ENCODE results near the gene WDFY1. TPM values are rescaled to one million over a fixed set of nuclear protein-coding genes. Genes with fewer than 3 reads are reported as not detected.

Gene WDFY1
- total RNA-seq, 1 experiment from 2014 or later = 66.0 TPM

DNA sequence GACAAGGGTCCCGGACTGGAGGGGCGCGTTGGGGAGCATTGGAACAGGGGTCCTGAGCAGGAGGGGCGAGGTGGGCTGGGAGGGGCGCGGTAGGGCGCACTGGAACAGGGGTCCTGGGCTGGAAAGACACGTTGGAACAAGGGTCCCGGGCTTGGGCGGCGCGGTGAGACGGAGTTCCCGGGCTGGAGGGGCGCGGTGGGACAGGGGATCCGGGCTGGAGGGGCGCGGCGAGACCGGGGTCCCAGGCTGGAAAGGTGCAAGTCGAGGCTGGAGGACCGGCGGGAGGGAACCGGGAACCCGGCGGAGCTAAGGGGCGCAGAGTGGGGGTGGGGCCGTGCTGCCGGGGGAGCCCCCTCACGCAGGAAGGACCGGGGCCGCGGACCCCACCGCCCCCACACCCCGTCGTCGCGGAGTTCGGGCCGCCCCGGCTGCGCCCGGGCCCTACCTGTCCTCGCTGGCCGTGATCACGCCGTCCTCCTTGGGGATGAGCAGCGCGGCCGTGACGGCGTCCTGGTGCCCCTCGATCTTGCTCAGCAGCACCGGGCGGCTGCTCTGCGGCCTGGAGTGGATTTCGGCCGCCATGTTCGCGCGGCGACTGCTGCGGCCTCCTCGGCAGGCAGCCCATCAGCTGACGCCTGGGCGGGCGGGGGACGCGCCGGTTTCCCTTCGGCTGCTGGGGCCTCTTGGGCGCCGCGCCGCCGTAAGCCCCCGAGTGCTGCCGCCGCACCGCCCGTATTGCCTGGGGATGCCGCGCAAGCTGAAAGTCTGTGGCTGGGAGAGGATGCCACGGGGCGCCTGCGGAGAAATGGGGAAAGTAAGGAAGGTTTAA is at the start of gene WDFY1 (continued):
- TF ChIP-seq FOXK1 (CRISPR knock-in tag; IDR thresholded peaks at IDR 0.05) (peak; percentile 90), CREM (CRISPR knock-in tag; IDR thresholded peaks at IDR 0.05) (peak; percentile 62; the same call in 1 of the 2 replicates), GTF2I (CRISPR knock-in tag; conservative IDR thresholded peaks at IDR 0.05) (no peak), NFYB (CRISPR knock-in tag; conservative IDR thresholded peaks at IDR 0.05; ENCODE audit: low read depth) (no peak), SMAD4 (CRISPR knock-in tag; IDR thresholded peaks at IDR 0.05) (no peak), ZNF423 (CRISPR knock-in tag; IDR thresholded peaks at IDR 0.05) (no peak), ELF4 (CRISPR knock-in tag; IDR thresholded peaks at IDR 0.05; ENCODE audit: low read depth) (no peak), ZNF317 (CRISPR knock-in tag; IDR thresholded peaks at IDR 0.05; ENCODE audit: borderline replicate concordance, low read depth) (no peak), SMAD3 (CRISPR knock-in tag; IDR thresholded peaks at IDR 0.05; ENCODE audit: borderline replicate concordance) (peak; percentile 78; the same call in 1 of the 2 replicates), PRRX2 (CRISPR knock-in tag; IDR thresholded peaks at IDR 0.05) (0 out of 2 replicates have a peak, but pooled peaks have one; percentile 29), ZNF121 (CRISPR knock-in tag; IDR thresholded peaks at IDR 0.05) (0 out of 2 replicates have a peak, but pooled peaks have one; percentile 17), SOX15 (CRISPR knock-in tag; IDR thresholded peaks at IDR 0.05) (no peak), NR2C2 (CRISPR knock-in tag; IDR thresholded peaks at IDR 0.05) (no peak), GRHL2 (CRISPR knock-in tag; IDR thresholded peaks at IDR 0.05; ENCODE audit: insufficient replicate concordance, severe bottlenecking) (no peak), RORB (CRISPR knock-in tag; IDR thresholded peaks at IDR 0.05) (no peak), CBFB (CRISPR knock-in tag; IDR thresholded peaks at IDR 0.05; ENCODE audit: low read depth) (peak; percentile 96), TP53 (CRISPR knock-in tag; IDR thresholded peaks at IDR 0.05) (peak; percentile 83), IRF2 (CRISPR knock-in tag; IDR thresholded peaks at IDR 0.05; ENCODE audit: borderline replicate concordance, low read depth) (0 out of 2 replicates have a peak, but pooled peaks have one; percentile 16), KAT7 (CRISPR knock-in tag; IDR thresholded peaks at IDR 0.05; ENCODE audit: borderline replicate concordance) (peak; percentile 98; the same call in 1 of the 2 replicates), GABPB1 (CRISPR knock-in tag; IDR thresholded peaks at IDR 0.05) (peak; percentile 87), ZNF219 (CRISPR knock-in tag; IDR thresholded peaks at IDR 0.05; ENCODE audit: borderline replicate concordance) (peak; percentile 53), SP1 (CRISPR knock-in tag; conservative IDR thresholded peaks at IDR 0.05) (peak; percentile 90)
- TF ChIP-seq, protein P1, sequence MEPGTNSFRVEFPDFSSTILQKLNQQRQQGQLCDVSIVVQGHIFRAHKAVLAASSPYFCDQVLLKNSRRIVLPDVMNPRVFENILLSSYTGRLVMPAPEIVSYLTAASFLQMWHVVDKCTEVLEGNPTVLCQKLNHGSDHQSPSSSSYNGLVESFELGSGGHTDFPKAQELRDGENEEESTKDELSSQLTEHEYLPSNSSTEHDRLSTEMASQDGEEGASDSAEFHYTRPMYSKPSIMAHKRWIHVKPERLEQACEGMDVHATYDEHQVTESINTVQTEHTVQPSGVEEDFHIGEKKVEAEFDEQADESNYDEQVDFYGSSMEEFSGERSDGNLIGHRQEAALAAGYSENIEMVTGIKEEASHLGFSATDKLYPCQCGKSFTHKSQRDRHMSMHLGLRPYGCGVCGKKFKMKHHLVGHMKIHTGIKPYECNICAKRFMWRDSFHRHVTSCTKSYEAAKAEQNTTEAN (CRISPR knock-in tag; IDR thresholded peaks at IDR 0.05) = peak; percentile 81
- TF ChIP-seq, protein P2, sequence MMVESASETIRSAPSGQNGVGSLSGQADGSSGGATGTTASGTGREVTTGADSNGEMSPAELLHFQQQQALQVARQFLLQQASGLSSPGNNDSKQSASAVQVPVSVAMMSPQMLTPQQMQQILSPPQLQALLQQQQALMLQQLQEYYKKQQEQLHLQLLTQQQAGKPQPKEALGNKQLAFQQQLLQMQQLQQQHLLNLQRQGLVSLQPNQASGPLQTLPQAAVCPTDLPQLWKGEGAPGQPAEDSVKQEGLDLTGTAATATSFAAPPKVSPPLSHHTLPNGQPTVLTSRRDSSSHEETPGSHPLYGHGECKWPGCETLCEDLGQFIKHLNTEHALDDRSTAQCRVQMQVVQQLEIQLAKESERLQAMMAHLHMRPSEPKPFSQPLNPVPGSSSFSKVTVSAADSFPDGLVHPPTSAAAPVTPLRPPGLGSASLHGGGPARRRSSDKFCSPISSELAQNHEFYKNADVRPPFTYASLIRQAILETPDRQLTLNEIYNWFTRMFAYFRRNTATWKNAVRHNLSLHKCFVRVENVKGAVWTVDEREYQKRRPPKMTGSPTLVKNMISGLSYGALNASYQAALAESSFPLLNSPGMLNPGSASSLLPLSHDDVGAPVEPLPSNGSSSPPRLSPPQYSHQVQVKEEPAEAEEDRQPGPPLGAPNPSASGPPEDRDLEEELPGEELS (CRISPR knock-in tag; IDR thresholded peaks at IDR 0.05) = peak; percentile 93
- TF ChIP-seq, protein P3, sequence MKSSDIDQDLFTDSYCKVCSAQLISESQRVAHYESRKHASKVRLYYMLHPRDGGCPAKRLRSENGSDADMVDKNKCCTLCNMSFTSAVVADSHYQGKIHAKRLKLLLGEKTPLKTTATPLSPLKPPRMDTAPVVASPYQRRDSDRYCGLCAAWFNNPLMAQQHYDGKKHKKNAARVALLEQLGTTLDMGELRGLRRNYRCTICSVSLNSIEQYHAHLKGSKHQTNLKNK (CRISPR knock-in tag; IDR thresholded peaks at IDR 0.05) = no peak
- TF ChIP-seq, protein P4, sequence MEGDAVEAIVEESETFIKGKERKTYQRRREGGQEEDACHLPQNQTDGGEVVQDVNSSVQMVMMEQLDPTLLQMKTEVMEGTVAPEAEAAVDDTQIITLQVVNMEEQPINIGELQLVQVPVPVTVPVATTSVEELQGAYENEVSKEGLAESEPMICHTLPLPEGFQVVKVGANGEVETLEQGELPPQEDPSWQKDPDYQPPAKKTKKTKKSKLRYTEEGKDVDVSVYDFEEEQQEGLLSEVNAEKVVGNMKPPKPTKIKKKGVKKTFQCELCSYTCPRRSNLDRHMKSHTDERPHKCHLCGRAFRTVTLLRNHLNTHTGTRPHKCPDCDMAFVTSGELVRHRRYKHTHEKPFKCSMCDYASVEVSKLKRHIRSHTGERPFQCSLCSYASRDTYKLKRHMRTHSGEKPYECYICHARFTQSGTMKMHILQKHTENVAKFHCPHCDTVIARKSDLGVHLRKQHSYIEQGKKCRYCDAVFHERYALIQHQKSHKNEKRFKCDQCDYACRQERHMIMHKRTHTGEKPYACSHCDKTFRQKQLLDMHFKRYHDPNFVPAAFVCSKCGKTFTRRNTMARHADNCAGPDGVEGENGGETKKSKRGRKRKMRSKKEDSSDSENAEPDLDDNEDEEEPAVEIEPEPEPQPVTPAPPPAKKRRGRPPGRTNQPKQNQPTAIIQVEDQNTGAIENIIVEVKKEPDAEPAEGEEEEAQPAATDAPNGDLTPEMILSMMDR (IDR thresholded peaks at IDR 0.05) = no peak
- TF ChIP-seq, protein P5, sequence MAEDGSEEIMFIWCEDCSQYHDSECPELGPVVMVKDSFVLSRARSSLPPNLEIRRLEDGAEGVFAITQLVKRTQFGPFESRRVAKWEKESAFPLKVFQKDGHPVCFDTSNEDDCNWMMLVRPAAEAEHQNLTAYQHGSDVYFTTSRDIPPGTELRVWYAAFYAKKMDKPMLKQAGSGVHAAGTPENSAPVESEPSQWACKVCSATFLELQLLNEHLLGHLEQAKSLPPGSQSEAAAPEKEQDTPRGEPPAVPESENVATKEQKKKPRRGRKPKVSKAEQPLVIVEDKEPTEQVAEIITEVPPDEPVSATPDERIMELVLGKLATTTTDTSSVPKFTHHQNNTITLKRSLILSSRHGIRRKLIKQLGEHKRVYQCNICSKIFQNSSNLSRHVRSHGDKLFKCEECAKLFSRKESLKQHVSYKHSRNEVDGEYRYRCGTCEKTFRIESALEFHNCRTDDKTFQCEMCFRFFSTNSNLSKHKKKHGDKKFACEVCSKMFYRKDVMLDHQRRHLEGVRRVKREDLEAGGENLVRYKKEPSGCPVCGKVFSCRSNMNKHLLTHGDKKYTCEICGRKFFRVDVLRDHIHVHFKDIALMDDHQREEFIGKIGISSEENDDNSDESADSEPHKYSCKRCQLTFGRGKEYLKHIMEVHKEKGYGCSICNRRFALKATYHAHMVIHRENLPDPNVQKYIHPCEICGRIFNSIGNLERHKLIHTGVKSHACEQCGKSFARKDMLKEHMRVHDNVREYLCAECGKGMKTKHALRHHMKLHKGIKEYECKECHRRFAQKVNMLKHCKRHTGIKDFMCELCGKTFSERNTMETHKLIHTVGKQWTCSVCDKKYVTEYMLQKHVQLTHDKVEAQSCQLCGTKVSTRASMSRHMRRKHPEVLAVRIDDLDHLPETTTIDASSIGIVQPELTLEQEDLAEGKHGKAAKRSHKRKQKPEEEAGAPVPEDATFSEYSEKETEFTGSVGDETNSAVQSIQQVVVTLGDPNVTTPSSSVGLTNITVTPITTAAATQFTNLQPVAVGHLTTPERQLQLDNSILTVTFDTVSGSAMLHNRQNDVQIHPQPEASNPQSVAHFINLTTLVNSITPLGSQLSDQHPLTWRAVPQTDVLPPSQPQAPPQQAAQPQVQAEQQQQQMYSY (CRISPR knock-in tag; IDR thresholded peaks at IDR 0.05) = peak; percentile 83
- TF ChIP-seq, protein P6, sequence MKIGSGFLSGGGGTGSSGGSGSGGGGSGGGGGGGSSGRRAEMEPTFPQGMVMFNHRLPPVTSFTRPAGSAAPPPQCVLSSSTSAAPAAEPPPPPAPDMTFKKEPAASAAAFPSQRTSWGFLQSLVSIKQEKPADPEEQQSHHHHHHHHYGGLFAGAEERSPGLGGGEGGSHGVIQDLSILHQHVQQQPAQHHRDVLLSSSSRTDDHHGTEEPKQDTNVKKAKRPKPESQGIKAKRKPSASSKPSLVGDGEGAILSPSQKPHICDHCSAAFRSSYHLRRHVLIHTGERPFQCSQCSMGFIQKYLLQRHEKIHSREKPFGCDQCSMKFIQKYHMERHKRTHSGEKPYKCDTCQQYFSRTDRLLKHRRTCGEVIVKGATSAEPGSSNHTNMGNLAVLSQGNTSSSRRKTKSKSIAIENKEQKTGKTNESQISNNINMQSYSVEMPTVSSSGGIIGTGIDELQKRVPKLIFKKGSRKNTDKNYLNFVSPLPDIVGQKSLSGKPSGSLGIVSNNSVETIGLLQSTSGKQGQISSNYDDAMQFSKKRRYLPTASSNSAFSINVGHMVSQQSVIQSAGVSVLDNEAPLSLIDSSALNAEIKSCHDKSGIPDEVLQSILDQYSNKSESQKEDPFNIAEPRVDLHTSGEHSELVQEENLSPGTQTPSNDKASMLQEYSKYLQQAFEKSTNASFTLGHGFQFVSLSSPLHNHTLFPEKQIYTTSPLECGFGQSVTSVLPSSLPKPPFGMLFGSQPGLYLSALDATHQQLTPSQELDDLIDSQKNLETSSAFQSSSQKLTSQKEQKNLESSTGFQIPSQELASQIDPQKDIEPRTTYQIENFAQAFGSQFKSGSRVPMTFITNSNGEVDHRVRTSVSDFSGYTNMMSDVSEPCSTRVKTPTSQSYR (CRISPR knock-in tag; IDR thresholded peaks at IDR 0.05) = no peak
